ENCODE results near the gene CHST8.
"Not testable (repeated sequence)": the region's sequence is repeated elsewhere in the genome, so short reads cannot be mapped to it uniquely, and the experiment has no call there.

The CHST8 gene

DNA sequence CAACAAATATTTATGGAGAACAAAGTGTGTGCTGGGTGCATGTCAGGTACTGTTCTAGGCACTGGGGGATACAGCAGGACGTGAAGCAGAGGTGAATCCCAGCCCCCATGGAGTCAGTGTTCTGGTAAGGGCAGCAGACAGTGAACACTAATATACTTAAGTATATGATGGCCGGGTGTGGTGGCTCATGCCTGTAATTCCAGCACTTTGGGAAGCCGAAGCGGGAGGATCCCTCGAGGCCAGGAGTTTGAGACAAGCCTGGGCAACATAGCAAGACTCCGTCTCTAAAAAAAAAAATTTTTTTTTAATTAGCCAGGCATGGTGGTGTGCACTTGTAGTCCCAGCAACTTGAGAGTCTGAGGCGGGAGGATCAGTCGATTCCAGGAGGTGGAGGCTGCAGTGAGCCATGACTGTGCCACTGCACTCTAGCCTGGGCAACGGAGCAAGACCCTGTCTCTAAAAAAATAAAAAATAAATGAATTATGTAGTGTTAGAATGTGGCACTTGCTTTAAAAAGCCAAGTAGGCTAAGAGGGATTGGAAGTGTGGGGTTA is 22.6 kb downstream of the CHST8 start:
- DNase-seq (ENCODE audit: low spot score), result no peak

DNA sequence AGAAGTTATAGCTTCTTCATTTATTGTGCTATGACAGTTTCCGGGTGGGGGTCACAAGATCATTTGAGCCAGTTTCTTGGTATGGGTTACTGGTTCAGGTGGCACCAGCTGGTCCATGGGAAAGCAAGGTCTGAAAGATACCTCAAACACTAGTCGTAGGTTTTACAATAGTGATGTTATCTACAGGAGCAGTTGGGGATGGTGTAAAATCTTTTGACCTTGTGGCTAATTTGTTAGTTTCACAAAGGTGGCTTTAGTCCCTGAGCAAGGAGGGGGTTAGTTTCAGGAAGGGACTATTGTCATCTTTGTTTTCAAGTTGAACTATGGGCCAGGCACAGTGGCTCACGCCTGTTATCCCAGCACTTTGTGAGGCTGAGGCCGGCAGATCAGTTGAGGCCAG is 24.6 kb downstream of the CHST8 start:
- no peak for DNase-seq (ENCODE audit: low spot score)

DNA sequence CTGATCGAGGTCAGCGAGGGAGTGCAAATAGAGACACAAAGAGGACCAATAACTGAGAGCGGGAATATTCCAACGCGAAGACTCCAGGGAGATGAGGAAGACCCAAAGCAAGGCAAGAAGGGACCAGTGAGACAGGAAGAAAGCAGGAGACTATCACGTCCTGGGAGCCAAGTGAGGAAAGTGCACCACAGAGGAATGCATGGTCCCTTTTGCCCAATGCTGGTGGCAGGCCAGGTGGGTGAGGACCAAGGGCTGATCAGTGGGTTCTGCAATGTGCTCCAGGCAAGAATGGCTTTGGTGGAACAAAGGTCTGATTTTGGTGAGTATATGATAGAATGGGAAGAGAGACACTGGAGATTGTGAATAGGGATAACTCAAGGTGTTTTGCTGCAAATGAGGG is 25.4 kb downstream of the CHST8 start:
- no peak for DNase-seq (ENCODE audit: low spot score)

DNA sequence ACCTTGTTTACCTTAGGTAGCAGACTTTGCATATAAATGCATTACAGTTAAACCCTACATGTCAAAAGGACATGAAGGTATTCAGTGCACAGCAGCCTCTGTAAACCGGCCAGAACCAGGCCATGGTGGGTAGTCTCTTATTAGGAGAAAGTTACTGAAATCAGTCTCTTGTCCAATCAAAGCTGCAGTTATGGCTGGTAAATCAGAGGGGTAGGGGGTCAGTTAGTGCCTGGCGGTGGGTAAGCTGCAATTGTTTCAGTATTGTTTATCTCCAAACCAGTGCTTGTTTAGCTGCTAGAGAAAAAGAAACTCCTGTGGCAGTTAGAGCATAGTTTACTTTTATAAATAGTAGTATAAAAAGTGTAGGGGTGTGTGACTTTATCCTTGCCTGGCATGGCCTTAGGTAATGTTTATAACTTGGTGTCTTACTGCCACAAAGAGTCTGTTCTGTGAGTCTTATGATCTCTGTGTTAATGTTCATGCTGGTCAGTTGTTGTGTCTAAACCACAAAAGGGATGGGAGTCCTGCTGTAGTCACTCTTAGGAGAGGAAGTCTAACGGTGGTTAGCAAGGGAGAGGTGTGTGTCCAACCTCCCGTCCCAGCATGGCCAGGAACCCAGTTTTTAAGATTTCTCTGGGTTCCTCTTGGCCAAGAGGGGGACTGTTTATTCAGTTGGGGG is 28.0 kb downstream of the CHST8 start:
- no peak for DNase-seq (ENCODE audit: low spot score)

DNA sequence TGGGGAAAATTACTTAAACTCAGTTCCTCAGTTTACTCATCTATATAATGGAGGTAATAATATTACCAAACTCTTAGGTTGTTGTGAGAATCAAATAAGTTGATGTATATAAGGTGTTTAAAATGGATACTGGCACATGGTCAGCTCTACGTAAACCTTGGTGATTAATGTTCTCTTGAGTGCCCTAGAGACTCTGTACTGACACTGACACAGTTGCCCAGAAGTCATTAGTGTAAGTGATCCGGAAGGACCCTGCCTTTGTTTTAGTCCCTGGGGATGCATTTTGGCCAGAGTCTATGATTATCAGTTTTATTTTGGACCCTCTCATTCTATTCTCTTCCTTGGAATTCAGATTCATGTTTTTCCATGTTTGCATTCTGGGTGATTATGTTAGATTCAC is 31.9 kb downstream of the CHST8 start:
- no peak for DNase-seq (ENCODE audit: low spot score)

DNA sequence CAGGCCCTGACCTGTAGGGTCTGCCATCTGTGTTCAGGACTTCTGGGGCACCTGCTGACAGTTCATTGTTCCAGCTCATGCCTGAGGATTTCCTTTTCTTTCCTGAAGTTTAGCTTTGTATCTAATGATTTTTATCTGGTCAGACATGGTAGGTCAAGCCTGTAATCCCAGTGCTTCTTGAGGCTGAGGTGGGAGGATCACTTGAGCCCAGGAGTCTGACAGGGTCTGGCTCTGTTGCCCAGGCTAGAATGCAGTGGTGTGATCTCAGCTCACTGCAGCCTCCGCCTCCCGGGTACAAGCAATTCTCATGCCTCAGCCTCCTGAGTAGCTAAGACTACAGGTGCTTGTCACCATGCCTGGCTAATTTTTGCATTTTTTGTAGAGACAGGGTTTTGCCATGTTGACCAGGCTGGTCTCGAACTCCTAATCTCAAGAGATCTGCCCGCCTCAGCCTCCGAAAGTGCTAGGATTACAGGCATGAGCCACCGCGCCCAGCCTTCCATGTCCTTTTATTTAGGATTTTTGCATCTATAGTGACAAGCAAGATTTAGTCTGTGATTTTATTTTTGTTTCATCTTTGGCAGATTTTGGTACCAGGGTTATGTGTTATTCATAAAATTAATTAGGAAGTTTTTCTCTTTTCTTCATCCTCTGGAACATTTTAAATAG is 33.2 kb downstream of the CHST8 start:
- DNase-seq (ENCODE audit: low spot score), result no peak

DNA sequence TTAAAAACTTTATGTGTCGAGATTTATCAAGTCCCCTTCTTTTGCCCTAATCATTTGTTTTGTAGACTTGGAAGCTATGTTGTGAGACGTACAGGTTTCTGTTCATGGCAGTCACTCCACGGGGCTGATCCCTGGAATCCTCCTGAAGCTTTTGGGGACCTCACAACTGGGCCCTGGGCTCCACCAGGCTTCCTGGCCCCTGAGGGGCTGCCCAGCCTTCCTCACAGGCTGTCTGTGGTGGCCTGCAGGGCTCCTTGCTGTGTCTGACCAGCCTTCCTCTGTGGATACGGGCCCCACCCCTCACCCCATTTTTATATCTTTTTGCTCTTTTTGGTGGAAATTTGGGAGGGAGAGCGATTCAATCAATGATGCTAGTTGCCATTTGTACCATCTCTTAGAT is 38.1 kb downstream of the CHST8 start:
- no peak for DNase-seq (ENCODE audit: low spot score)

DNA sequence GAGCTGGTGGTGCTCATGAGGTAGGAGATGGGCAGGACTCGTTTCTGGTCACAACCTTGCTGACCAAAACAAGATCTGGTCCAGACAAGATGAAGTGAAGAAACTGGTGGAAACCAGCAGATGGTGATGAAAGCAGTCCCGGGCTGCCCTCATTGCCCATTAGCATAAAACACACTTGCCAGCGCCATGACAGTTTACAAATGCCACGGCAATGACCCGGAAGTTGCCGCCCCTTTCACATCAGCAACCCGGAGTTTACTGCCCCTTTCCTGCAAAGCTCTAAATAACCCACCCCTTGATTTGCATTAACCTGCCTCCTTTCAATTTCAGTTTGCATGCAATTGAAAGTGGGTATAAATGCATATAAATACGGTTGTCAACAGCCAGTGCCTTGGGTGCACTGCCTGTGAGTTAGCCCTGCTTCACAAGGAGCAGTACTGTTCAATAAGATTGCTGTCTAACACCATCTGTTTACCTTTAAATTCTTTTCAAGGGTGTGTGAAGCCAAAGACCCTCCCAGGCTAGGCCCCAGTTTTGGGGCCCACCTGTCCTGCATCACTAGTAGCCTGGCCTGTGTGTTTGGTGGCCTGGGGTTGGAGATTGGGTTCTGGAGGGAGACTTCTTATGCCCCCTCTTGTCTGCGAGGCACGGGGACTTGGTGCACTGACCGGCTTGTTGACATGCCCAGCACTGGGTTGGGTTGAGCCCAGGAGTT is 38.8 kb downstream of the CHST8 start:
- no peak for DNase-seq (ENCODE audit: low spot score)

DNA sequence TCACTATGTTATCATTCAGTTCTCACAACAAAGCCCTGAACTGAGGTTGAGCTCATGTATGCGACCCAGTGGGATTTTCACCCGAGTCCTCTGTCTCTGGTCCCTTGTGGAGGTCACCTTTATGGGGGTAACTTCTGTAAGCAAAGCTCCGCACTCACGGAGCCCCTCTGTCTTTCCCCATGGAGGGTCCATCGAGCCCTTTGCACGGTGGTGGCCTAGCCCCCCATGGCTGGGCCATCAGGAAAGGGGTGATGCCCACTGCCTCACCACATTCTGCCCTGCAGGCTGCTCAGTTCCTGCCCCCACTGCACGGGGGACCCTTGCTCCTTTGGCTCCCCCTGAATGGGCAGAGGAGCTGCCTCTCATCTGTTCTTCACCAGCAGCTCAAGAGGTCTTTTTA is 39.6 kb downstream of the CHST8 start:
- DNase-seq (ENCODE audit: low spot score), result no peak

DNA sequence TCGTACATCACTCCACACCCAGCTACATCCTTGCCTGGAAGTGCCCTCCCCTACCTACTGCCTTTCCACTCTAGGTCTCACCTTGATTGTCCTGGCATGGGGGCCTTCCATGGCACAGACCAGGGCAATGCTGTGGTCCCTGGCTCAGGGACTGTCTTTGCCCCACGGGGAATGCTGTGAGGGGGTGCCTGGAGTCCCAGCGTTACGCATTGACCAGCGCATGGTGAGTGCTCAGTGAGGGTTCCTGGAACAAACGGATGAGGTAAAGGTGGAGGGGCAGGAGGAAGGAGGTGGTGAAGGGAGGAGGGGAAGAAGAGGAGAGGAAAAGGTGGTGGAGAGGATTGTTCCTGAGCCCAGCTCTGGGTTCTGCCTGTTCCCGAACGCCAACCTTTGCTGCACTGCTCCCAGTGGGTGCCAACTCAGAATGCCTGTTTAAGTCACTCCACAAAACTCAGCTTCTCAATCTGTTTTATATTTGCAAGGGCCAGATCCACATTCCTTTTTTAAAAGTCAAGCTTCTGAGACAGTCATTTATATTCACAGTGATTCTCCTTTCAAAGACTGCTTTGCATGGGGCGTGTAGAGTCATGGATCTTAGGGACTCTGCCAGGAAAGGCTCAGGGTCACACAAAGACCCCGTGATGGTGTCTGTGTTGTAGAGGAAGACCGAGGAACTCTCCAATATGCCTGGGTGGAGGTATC is 40.8 kb downstream of the CHST8 start:
- DNase-seq (ENCODE audit: low spot score), result no peak

DNA sequence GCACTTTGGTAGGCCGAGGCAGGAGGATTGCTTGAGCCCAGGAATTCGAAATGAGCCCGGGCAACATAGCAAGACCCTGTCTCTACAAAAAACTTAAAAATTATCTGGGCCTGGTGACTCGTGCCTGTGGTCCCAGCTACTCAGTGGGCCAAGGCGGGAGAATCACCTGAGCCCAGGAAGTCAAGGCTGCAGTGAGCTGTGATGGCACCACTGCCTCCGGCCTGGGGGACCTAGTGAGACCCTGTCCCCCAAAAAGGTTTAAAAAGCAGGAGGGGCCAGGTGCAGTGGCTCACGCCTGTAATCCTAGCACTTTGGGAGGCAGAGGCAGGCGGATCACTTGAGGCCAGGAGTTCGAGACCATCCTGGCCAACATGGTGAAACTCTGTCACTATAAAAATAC is 41.6 kb downstream of the CHST8 start:
- not testable (repeated sequence) for DNase-seq (ENCODE audit: low spot score)

DNA sequence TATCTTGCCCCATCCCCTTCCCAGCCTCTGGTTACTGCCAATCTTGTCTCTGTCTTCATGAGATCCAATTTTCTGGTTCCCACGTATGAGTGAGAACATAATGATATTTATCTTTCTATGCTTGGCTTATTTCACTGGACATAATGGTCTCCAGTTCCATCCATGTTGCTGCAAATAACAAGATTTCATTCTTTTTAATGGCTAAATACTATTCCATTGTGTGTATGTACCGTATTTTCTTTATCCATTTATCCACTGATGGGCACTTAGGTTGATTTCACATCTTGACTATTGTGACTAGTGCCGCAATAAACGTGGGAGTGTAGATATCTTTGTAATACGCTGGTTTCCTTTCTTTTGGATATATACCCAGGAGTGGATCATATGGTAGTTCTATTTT is 43.0 kb downstream of the CHST8 start:
- no peak for DNase-seq (ENCODE audit: low spot score)

DNA sequence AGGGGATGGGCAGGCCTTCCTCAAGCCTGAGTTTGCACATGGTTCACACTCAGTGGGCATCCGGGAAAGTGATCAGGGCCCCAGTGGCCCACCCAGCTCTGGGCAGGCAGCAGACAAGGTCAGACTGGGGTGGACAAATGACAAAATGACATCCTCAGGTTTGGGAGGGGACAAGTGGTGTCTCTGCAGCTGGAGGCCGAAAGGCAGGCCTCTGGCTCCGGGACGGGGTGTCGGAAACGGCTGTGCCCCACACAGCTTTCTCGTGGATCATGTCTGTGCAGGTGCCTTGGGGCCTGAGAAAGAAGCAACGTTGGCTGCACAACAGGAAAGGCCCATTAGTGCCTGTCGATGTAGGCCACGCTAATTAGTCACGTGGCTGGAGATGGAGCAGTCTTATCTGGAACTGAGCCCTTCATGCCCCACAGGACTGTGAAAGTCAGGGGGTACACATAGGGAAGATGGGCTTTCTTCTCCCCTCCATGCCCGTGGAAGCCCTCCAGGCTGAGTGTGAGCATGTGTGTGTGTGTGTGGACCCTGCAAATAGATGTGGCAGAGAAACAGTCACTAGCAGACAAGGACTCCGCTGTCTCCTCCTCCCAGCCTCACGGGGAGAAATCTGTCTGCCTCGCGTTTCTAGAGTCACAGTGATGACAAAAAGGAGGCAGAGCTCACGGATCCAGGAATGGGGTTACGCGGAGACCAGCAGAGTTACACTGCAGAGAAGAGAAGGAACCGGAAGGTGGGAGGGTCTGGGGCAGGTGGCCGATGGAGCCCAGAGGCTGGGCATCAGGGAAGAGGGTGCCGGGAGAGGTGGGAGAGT is 44.2 kb downstream of the CHST8 start:
- no peak for DNase-seq (ENCODE audit: low spot score)

DNA sequence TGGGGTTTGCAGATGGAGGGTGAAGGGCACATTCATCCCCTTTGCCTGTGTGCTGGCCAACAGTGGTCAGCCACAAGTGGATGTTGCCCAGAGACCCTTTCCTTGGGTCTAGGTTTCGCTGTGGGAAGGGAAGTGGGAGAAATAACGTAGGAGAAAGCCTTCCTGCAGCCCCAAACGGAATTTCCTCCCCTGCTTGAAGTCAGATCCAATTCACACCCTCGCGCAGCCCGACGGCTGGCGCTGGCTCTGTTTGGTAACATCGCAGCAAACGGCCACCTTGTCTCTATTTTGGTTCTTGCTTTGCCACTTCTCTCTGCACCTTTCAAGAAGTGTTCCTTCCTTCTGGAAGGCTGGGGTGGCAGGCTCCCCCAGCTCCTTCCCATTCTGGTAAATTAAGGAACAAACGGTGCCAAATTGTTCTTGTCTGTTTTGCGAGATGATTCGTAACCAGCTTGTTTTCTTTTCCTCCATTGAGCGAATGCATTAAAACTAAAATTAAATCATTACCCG is 45.4 kb downstream of the CHST8 start:
- DNase-seq (ENCODE audit: low spot score), result no peak

DNA sequence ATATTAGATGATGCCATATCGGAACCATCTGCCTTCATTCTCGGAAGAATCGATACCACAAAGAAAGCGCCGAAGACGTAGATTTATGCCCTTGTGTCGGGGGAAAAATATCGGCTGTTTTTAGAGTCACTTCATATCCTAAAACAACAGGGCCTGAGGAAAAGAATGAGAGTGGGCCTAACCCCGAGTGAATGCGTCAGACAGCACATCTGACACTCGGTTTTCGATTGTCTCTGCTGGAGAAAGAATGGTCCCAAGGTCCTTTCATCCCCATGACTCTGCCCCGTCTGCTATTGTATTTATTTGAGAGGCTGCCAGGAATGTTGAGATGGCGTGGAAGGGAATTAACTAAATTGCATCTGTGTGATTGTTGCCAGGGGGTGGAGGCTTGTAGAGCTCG is 46.1 kb downstream of the CHST8 start:
- no peak for DNase-seq (ENCODE audit: low spot score)

DNA sequence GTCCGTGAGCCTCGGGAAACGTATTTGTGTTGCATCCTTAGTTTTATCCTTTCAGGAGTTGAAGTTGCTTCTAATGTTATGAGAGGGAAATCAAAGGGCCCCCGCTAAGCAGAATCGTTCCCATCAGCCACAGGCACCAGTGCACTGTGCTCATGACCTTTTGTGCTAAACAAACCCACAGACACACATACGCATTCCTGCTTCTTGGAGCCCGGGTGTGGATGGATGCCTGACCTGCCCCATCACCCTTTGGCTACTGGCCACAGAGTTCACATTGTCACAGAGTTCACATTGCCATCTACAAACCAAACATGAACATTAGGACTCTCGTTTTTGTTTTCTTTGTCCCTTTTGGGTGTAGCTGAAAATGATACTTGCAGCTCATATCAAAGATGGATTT is 47.2 kb downstream of the CHST8 start:
- DNase-seq (ENCODE audit: low spot score), result no peak

DNA sequence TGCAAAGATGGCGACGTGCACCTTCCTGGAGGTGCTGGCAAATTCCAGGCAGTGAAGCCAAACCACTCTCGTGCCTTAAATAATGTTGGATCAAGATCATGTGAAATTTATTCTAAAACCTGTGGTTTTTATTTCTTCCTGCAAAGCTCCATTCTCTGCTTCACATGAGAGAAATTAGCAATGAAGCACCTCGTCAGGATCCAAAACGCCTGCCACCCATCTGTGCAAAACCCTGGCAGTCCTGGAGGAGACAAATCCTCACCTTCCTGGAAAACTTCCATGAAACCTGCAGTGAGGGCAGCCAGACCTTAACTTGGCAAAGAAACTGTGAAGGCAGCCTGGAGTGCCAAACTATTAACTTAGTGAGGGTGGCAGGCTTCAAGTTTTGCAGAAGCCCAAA is 47.6 kb downstream of the CHST8 start:
- no peak for DNase-seq (ENCODE audit: low spot score)

DNA sequence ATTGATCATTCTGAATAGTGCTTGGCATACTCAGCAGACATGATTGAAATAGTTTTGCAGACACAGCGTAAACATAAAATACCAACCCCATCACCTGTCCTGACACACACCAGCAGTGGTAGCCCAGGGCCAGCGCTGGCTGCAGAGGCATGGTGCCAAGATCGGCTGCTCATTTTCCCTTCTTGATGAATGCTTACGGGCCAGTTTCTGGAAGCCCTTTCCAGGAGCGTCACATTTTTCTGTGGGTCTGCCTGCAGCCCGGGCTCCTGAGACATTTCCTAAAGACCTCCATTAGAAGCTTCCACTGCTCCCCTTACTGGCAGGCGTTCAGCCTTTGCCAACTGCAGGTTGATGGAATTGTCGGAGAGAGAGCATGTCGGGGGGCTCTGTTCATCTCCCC is 48.6 kb downstream of the CHST8 start:
- DNase-seq (ENCODE audit: low spot score), result no peak

DNA sequence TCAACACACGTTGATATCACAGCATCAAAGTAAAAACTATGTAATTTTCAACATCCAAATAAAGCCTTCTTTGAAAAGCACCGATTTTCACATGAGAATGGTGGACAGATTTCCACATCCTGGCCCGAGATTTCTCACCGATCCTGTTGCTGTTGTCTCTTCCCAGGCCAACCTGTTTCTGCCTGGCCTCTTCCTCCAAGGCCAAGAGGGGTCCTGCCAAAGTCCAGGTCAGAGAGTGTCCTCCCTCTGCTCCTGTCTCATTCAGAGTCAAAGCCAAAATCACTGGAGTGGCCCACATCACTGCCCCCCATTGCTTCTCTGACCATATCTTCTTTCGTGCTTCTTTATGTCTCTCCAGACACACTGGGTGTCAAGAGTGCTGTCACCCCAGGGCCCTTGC is 49.5 kb downstream of the CHST8 start:
- no peak for DNase-seq (ENCODE audit: low spot score)

DNA sequence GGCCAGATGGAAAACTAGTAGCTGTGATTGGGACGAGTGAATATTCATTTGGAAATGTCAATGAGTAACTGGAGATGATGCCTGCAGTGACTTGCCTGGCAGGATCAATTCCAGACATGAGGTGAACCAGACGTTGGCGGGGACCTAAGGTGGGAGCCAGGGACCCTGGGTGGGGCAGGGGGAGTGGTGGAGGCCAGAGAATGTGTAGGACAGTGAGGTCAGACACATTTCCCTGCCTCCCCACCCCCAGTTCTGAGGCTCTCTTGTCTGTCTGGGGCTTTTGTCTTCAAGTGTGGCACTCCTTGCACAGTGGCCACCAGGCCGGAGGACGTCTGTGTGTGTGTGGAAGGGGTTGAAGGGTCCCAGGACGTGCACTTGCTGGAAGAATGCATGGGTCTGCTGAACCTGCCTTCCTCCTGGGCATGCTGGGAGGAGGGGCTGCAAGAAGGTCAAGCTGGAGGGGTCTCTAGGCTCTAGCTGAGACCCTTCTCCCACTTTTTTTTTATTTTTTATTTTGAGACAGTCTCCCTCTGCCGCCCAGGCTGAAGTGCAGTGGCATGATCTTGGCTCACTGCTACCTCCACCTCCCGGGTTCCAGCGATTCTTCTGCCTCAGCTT is 51.6 kb downstream of the CHST8 start:
- no peak for DNase-seq (ENCODE audit: low spot score)

DNA sequence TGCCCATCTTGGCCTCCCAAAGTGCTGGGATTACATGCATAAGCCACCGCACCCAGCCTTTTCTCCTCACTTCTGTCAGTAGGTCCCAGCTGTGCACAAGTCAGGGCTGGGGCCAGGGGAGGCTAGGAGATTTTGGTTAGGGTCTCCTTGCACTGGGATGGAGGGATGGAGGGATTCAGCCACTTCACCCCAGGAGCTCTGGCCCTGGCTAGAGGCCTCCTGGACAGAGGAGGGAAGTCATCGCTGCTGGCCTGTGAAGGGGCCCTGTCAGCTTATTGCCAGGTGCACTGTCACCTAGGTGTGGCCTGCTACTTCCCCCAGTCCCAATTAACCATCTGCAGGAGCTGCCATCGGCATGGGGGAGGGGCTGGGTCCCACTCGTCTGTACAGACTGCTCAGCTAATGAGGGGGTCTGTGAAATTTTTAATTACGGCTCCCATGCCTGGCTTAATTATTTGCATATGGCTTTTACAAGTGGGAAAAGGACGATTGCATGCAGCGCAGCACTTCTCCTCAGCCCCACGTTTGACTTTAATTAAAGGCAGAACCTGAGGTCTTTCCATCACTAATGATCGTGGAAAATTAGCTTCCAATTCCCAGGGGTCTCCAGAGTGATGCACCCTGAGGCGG is 52.4 kb downstream of the CHST8 start:
- DNase-seq (ENCODE audit: low spot score), result no peak
